GM19351 (cell line): ENCODE results near the gene SDK2.
A peak's percentile ranks its signal among the peaks of the same experiment; 100 is the strongest.

Experiments
- ATAC-seq: cut with Tn5 transposase; IDR thresholded peaks from one replicate; pipeline ENCODE4 v1.9.1; 2021; ENCODE audit warnings: mild to moderate bottlenecking, moderate library complexity; ENCODE audit not compliant: unreplicated experiment

The SDK2 gene

GRCh38 chr17:73292031-73292531 is 352.2 kb downstream of the SDK2 start:
- ATAC-seq: no peak

- ATAC-seq: peak; percentile 95
Measured at GRCh38 chr17:73291260-73291801, 352.9 kb downstream of the SDK2 start.

GRCh38 chr17:73290399-73291259 is 353.6 kb downstream of the SDK2 start:
- ATAC-seq: peak; percentile 40

- ATAC-seq: no peak
Measured at GRCh38 chr17:73289549-73290254, 354.5 kb downstream of the SDK2 start.

GRCh38 chr17:73288534-73289302 is 355.5 kb downstream of the SDK2 start:
- no peak for ATAC-seq

GRCh38 chr17:73286863-73287296 is 357.4 kb downstream of the SDK2 start:
- no peak for ATAC-seq

GRCh38 chr17:73285916-73286862 is 358.1 kb downstream of the SDK2 start:
- ATAC-seq: no peak

GRCh38 chr17:73285603-73285908 is 358.7 kb downstream of the SDK2 start:
- no peak for ATAC-seq

- no peak for ATAC-seq
Measured at GRCh38 chr17:73284906-73285602, 359.2 kb downstream of the SDK2 start.
